Fibroblast of mammary gland (primary cell): Measurements from ENCODE around the gene VWCE.
A peak's percentile ranks its signal among the peaks of the same experiment; 100 is the strongest.

Experiments used
- DNase-seq: peaks from one replicate; pipeline ENCODE4 v3.0.0-alpha.2; 2010; ENCODE audit warnings: low read depth
- H3K4me3 ChIP-seq: 2 replicates; pipeline ENCODE4 v1.5.1; 2011; ENCODE audit warnings: low read depth, mild to moderate bottlenecking, low read length, moderate library complexity; ENCODE audit not compliant: control insufficient read depth
- TF ChIP-seq, protein P1 (sequence below): conservative IDR thresholded peaks from 2 replicates; pipeline ENCODE4 v1.5.1; 2011; ENCODE audit warnings: low read depth, low read length, inconsistent platforms; ENCODE audit not compliant: control insufficient read depth, insufficient read depth

The VWCE gene

DNA sequence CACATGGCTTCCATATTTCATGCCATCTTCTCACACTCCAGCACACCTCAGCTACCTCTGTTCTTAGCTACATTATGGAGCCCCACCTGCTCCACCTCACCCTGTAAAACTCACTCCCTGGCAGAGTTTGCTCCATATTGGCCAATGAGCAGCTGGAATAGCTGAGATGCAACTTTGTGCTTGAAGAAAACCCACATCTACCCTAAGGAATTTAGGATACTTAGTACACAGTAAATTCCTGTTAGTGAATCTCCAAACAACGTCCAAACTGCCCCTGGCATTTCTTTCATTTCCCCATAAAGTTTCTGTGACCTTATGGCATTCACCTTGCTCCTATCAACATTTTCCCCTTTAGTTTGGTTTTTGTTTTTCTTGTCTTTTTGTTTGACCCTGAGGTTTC lies 2.2 kb upstream of the VWCE start:
- DNase-seq: no peak
- no peak overlapping the region for H3K4me3 ChIP-seq
- TF ChIP-seq, protein P1, sequence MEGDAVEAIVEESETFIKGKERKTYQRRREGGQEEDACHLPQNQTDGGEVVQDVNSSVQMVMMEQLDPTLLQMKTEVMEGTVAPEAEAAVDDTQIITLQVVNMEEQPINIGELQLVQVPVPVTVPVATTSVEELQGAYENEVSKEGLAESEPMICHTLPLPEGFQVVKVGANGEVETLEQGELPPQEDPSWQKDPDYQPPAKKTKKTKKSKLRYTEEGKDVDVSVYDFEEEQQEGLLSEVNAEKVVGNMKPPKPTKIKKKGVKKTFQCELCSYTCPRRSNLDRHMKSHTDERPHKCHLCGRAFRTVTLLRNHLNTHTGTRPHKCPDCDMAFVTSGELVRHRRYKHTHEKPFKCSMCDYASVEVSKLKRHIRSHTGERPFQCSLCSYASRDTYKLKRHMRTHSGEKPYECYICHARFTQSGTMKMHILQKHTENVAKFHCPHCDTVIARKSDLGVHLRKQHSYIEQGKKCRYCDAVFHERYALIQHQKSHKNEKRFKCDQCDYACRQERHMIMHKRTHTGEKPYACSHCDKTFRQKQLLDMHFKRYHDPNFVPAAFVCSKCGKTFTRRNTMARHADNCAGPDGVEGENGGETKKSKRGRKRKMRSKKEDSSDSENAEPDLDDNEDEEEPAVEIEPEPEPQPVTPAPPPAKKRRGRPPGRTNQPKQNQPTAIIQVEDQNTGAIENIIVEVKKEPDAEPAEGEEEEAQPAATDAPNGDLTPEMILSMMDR: no peak

DNA sequence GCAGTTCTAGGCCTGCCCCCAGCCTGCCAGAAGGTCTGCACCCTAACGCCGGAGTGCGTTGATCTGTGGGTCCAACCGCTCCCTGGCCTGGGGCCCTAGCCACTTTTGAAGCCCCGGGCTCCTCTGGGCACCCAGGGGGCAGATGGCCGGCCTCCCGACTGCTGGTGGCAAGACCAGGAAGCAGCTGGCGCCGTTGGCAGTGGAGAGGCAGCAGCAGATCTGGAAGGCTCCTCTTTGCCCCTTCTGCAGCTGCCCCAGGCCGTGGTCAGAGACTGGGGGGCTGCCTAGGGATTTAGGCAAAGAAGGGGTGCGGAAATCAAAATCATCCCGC lies 445 bp upstream of the VWCE start:
- peak overlapping the region; percentile 53 for H3K4me3 ChIP-seq
- DNase-seq: no peak
- TF ChIP-seq, protein P1: no peak

DNA sequence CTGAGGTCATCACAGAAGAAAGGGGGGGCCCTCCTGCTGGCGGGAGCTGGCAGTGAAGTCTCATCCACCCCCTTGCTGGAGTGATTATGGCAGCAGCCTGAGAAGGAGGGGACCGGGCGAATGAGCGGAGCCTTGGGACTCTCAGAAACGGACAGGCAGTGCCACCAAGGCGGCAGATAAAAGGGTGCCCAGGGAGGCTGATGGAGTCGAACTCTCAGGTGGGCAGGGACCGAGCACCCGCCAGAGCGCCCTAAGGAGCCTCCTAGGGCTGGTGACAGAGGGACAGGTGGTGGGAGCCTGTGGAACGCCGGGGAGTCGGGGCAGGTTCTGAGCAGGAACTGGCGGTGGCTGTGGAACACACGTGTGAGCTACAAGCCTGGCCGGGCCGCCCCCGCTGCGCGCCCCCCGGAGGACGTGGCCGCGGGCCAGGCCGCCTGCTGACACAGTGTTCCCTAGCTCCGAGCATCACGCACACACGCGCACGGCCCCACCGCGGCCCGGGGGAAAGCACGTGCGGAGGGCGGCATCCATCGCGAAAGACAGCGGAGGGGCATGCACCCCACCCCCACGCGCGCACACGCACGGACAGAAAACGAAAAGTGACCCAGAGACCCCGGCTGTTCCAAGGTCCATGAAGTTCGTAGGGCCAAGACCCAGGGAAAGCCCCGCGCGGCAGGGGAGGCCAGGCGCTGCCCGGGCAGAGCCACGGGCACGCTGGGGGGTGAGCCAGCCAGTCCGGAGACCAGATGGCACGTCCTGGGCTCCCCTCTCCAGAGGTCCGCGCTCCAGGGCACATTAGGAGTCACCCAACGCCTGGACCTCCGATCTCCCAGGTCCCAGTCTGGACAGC lies 1.0 kb downstream of the VWCE start:
- TF ChIP-seq, protein P1: peak; percentile 8
- H3K4me3 ChIP-seq: peak overlapping the region; percentile 53
- peak; percentile 66 for DNase-seq

DNA sequence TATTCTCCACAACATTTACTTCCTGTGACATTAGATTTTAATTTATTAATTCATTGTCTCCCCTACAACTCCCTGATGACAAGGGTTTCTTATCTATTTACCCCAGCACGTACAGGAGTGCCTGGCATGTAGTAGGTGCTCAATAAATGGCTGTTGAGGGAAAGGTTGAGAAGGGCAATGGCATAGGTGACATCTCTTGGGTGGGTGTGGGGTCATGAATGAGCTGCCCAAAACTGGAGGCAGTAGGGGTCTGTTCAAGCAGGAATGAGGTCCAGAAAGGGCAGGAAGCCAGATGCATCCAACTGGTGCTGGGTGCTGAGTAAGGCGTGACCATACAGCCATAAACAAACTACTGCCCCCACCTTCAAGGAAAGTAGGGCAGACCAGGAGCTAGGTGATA lies 2.8 kb downstream of the VWCE start:
- TF ChIP-seq, protein P1: no peak
- no peak for DNase-seq

DNA sequence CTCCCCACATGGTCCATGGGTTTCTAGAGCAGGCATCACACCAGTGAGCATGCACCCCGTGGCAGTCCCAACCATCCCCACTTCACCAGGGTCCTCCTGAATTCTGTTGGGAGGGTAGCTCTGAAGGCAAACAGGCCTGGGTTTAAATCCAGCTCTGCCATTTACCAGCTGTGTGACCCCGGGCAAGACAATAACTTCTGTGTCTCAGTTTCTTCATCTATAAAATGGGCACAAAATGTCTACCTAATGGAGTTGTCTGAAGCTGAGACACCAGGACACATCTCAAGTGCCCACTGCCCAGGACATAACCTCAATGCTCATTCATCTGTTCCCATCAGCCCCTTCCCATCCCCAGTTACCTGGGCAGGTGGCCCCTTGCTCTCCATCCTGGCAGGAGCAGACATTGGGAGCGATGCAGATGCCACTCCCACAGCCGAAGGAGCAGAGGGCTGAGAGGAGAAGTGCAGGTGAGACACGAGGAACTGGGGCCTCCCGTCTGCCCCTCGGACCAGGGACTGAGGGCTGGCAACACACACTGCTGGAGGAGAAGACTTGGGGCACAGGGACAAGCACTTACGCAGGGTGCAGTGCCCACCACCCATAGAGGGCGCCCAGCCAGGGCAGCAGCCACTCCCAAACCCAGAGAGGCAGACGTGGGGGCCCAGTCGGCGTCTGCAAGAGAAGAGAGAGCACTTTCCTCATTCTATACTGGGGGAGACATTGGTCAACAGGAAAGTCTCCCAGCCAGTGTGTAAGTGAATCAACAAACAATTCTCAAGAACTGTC lies 4.0 kb downstream of the VWCE start:
- TF ChIP-seq, protein P1: no peak
- no peak for DNase-seq
- no peak overlapping the region for H3K4me3 ChIP-seq

More for the DNA sequence above, 2.8 kb downstream of the VWCE start:
- no peak overlapping the region for H3K4me3 ChIP-seq

DNA sequence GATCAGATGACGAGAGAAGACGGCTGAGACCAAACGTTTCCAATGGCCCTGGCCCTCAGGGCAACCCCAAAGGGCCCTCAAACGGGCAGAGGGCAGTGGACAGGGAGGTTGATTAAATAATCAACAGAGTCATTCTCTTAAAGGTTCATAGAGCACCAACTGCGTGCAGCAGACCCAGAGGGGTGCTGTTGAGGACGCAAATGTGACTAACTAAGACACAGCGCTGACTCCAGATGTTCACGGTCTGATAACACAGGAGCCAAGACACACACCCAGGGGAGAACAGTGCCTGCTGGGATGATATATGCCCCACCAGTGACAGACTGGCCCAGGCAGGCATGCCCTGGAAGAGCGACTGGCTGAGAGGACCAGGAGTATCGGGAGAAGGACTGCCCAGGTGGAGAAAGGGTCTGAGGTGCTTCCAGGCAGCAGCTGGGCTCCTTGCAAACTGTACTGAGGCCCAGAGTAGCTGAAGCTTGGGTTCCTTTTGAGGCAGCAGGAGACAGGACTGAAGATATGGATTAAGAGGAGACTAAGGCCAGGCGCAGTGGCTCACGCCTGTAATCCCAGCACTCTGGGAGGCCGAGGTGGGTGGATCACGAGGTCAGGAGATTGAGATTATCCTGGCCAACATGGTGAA lies 7.7 kb downstream of the VWCE start:
- TF ChIP-seq, protein P1: no peak
- H3K4me3 ChIP-seq: no peak overlapping the region
- DNase-seq: no peak
